Heart right ventricle (tissue), 16 donors: ENCODE data around the gene MAP3K5. TPM values are rescaled to one million over a fixed set of nuclear protein-coding genes. Genes with fewer than 3 reads are reported as not detected.

Experiments
- ATAC-seq, 8 donors: fragments of 200-7000 bp; cut with Tn5 transposase; one replicate each; pipeline ENCODE4 v1.9.1; 2020; ENCODE audit warnings: mild to moderate bottlenecking in 8 of 8, moderate library complexity in 8 of 8, moderate number of reproducible peaks in 1 of 8
- DNase-seq, 2 donors: peaks; one replicate each; pipeline ENCODE4 v3.0.0-alpha.2; 2020
- H3K27ac ChIP-seq, 10 donors: fragments of 200-600 bp; sonication (generic) in 2 of 10; one replicate each; pipeline versions ENCODE4 v1.5.0 to v1.8.0; 2020 to 2022; ENCODE audit warnings: mild to moderate bottlenecking in 3 of 10
- H3K27me3 ChIP-seq, 7 donors: fragments of 200-600 bp; one replicate each; pipeline ENCODE4 v1.8.0; 2021 to 2022; ENCODE audit warnings: mild to moderate bottlenecking in 2 of 7
- H3K36me3 ChIP-seq, 9 donors: fragments of 200-600 bp; sonication (generic) in 1 of 9; one replicate each; pipeline versions ENCODE4 v1.5.0 to v1.8.0; 2020 to 2022; ENCODE audit warnings: mild to moderate bottlenecking in 2 of 9
- H3K4me1 ChIP-seq, 9 donors: fragments of 200-600 bp; sonication (generic) in 1 of 9; one replicate each; pipeline versions ENCODE4 v1.5.0 to v1.8.0; 2020 to 2022; ENCODE audit warnings: mild to moderate bottlenecking in 4 of 9
- H3K4me3 ChIP-seq, 10 donors: fragments of 200-600 bp; sonication (generic) in 2 of 10; one replicate each; pipeline versions ENCODE4 v1.5.0 to v1.8.0; 2020 to 2022; ENCODE audit warnings: mild to moderate bottlenecking in 7 of 10, moderate library complexity in 2 of 10
- H3K9me3 ChIP-seq, 11 donors: fragments of 200-600 bp in 10 of 11; sonication (generic) in 2 of 11; one replicate each; pipeline versions ENCODE4 v1.5.0 to v1.8.0; 2013 to 2022; ENCODE audit warnings: mild to moderate bottlenecking in 2 of 11, control low read depth in 1 of 11, moderate library complexity in 1 of 11
- WGBS, 2 donors: extraction: QIAGEN DNeasy Blood & Tissue Kit; methylation state at CpG; one replicate each; pipeline ENCODE4 v1.1.7; 2013; ENCODE audit warnings: inconsistent platforms in 1 of 2; 5-methylcytosine and 5-hydroxymethylcytosine counted together
- intact Hi-C, 10 donors: fragments of 100-400 bp; cut with DNase I; formaldehyde crosslinking; loops; one replicate each; pipeline versions ENCODE4 v1.11.1 to v1.14.2; 2022
- polyA plus RNA-seq, 2 donors: library from polyadenylated mRNA; stranded (reverse); fragments of 200-250 nt; gene quantifications; one replicate each; pipeline ENCODE4 v1.2.3, GENCODE V29; 2013
- total RNA-seq, 10 donors: library from RNA; stranded (reverse); fragmentation: NEBNext Ultra II Directional in 3 of 10; extraction: Animal tissue kit (Norgen Biotek cat#: 25700) in 3 of 10; gene quantifications; one replicate each; pipeline versions ENCODE4 v1.2.1 to v1.2.4, GENCODE V29; 2021 to 2023
- TF ChIP-seq, protein P1 (sequence below), 9 donors: fragments of 200-600 bp; sonication (generic) in 2 of 9; IDR thresholded peaks; one replicate each; pipeline versions ENCODE4 v1.5.0 to v1.8.0; 2021 to 2022; ENCODE audit warnings: antibody characterized with exemption in 9 of 9, mild to moderate bottlenecking in 5 of 9, moderate library complexity in 1 of 9
- donor health status: Arrhythmogenic right ventricular cardiomyopathy.
- donor health status: ischemic (EF 13 %, LVEDD 7.1; RV severe dilation, severe dysfunction).
- donor health status: healthy with polysubstance abuse.
- donor health status: DM: no; HTN: yes; CAD: no.
- donor health status: DM: no; HTN: no; CAD: no.
- donor health status: ischemic (EF 25% LVEDD 6.9; RV normal size, moderate dysfunction).
- donor health status: ischemic (EF 25% LVEDD 5.7; RV mildly dilated, moderate dysfunction).
- donor health status: healthy.
- donor health status: DM: yes; HTN: yes; CAD: no.
- donor health status: Ischemic cardiomyopathy.
- donor health status: ischemic (EF 35%, LVEDD 5.7; RV mildly dilated, moderate dysfunction).
- donor health status: nonischemic (EF 11% LVEDD 7.7; RV severe dilation, severe dysfunction).
- donor health status: DM: yes; HTN: yes; CAD: no.
- donor health status: PGD.
- donor health status: ischemic (EF 29% LVEDD 5.4; RV normal size, mild dysfunction).
- donor health status: nonischemic (EF 23%, LVEDD 6.1; RV moderate dilation, normal function).

MAP3K5 gene
- total and polyA plus RNA-seq, 12 donors, result 5.1 to 35.7 (median 27.8) TPM

GRCh38 chr6:136701045-136701444 lies 91.2 kb downstream of the MAP3K5 start:
- intact Hi-C loops, result no loop called here
- no peaks in the 10 kb centered on the region for H3K9me3 ChIP-seq
- no peaks in the 10 kb centered on the region for H3K27me3 ChIP-seq
- no peak overlapping the region for H3K27ac ChIP-seq
- peak in 3 of 8 donors; percentile 20 to 50 (median 37) for ATAC-seq
- H3K36me3 ChIP-seq, result peaks cover 0 to 21% (median 0%) of the 10 kb centered on the region in 9 donors
- no peak overlapping the region for H3K4me3 ChIP-seq
- peaks cover 0 to 16% (median 0%) of the 10 kb centered on the region in 9 donors for H3K4me1 ChIP-seq
- TF ChIP-seq, protein P1, sequence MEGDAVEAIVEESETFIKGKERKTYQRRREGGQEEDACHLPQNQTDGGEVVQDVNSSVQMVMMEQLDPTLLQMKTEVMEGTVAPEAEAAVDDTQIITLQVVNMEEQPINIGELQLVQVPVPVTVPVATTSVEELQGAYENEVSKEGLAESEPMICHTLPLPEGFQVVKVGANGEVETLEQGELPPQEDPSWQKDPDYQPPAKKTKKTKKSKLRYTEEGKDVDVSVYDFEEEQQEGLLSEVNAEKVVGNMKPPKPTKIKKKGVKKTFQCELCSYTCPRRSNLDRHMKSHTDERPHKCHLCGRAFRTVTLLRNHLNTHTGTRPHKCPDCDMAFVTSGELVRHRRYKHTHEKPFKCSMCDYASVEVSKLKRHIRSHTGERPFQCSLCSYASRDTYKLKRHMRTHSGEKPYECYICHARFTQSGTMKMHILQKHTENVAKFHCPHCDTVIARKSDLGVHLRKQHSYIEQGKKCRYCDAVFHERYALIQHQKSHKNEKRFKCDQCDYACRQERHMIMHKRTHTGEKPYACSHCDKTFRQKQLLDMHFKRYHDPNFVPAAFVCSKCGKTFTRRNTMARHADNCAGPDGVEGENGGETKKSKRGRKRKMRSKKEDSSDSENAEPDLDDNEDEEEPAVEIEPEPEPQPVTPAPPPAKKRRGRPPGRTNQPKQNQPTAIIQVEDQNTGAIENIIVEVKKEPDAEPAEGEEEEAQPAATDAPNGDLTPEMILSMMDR (IDR thresholded peaks at IDR 0.05), result no peak
- WGBS, 2 donors, result 68 to 70% methylated on average over 3 of the region's 3 CpGs
- DNase-seq, result no peak

- WGBS, 2 donors, result 65 to 80% methylated on average over 5 of the region's 5 CpGs
- intact Hi-C loops, result no loop called here
- no peaks in the 10 kb centered on the region for H3K27me3 ChIP-seq
- TF ChIP-seq, protein P1 (IDR thresholded peaks at IDR 0.05), result no peak
- peaks cover 0 to 36% (median 0%) of the 10 kb centered on the region in 9 donors for H3K36me3 ChIP-seq
- peaks cover 0 to 20% (median 0%) of the 10 kb centered on the region in 9 donors for H3K4me1 ChIP-seq
- H3K9me3 ChIP-seq, result no peaks in the 10 kb centered on the region
- no peak for DNase-seq
- peak in 1 of 8 donors; percentile 57 for ATAC-seq
- H3K4me3 ChIP-seq, result no peak overlapping the region
- no peak overlapping the region for H3K27ac ChIP-seq
These were observed 92.9 kb downstream of the MAP3K5 start for GRCh38 chr6:136699358-136699757.

DNA sequence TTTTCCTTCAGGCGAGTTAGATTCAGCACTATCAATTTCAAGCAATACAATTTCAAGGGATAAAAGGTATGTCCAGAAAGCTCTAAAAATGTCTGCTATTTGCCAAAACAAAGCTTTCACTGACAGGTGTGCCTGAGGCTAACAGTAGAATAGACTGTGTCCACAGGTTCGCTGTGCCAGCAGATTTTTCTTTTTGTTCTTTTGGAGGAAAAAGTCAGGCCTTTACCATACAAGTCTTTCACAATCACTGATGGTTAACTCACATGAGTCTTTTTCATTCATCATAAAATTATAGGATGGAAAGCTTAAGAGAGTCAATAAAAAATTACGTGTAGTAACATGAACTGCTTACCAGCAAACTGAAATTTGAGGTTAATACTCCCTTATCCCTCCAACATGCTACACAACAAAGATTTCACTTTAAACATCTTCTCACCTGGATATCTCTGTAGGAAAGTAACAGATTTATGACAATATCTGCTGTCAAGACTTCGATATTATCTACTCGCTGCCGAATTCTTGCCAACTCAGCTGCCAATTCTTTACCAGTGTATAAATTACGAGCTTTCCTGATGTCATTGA lies 95.4 kb downstream of the MAP3K5 start:
- intact Hi-C loops, result no loop called here
- Histone ChIP-seq H3K4me1 (peaks cover 0 to 14% (median 0%) of the 10 kb centered on the region in 9 donors), H3K27me3 (no peaks in the 10 kb centered on the region), H3K9me3 (no peaks in the 10 kb centered on the region), H3K27ac (no peak overlapping the region), H3K4me3 (no peak overlapping the region), H3K36me3 (peaks cover 0 to 49% (median 6%) of the 10 kb centered on the region in 9 donors)
- TF ChIP-seq, protein P1 (IDR thresholded peaks at IDR 0.05), result no peak
- ATAC-seq (no peak), DNase-seq (no peak)
- WGBS, 2 donors, result 89 to 92% methylated on average over 7 of the region's 7 CpGs

- H3K9me3 ChIP-seq, result no peaks in the 10 kb centered on the region
- H3K4me1 ChIP-seq, result peaks cover 0 to 14% (median 0%) of the 10 kb centered on the region in 9 donors
- ATAC-seq (peak in 3 of 8 donors; percentile 28 to 53 (median 31)), DNase-seq (no peak)
- H3K27ac ChIP-seq, result peak overlapping the region in 1 of 10 donors; percentile 19
- 63 to 80% methylated on average over 2 of the region's 2 CpGs for WGBS, 2 donors
- H3K36me3 ChIP-seq, result peaks cover 0 to 49% (median 6%) of the 10 kb centered on the region in 9 donors
- intact Hi-C loops, result no loop called here
- TF ChIP-seq, protein P1 (IDR thresholded peaks at IDR 0.05), result no peak
- H3K4me3 ChIP-seq, result no peak overlapping the region
- no peaks in the 10 kb centered on the region for H3K27me3 ChIP-seq
These were observed 96.0 kb downstream of the MAP3K5 start for GRCh38 chr6:136696238-136696637.
